ENCODE measurements around the gene NXPE3.

DNA sequence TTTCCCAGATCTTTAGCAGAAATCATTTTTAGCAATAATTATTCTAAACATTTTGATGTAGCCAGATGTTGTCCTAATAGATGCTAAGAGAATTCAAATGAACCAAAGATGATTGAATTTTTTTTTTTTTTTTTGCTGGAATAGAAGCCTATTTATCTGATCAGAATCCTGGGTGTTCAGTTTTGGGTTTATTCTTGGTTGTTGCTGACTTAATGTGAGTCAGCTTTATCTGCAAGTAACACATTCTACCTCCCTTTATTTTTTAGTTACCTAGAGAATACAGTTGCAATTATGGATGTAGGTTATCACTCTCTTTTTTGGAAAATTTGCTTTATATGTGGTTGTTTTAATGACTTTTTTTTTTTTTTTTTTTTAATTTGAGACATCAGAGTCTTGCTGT, 48.2 kb upstream of the NXPE3 start:
- TF ChIP-seq, protein P1, sequence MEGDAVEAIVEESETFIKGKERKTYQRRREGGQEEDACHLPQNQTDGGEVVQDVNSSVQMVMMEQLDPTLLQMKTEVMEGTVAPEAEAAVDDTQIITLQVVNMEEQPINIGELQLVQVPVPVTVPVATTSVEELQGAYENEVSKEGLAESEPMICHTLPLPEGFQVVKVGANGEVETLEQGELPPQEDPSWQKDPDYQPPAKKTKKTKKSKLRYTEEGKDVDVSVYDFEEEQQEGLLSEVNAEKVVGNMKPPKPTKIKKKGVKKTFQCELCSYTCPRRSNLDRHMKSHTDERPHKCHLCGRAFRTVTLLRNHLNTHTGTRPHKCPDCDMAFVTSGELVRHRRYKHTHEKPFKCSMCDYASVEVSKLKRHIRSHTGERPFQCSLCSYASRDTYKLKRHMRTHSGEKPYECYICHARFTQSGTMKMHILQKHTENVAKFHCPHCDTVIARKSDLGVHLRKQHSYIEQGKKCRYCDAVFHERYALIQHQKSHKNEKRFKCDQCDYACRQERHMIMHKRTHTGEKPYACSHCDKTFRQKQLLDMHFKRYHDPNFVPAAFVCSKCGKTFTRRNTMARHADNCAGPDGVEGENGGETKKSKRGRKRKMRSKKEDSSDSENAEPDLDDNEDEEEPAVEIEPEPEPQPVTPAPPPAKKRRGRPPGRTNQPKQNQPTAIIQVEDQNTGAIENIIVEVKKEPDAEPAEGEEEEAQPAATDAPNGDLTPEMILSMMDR (IDR thresholded peaks at IDR 0.05; ENCODE audit: insufficient read depth, low read length): no peak
- no peak for TF ChIP-seq POLR2AphosphoS5 (IDR thresholded peaks at IDR 0.05; ENCODE audit: low read depth)

Data from HL-60 (cell line).